Measurements from ENCODE around the gene UTS2B. TPM values are rescaled to one million over a fixed set of nuclear protein-coding genes. Genes with fewer than 3 reads are reported as not detected.

Gene UTS2B
- total RNA-seq (2022; extraction: Qiagen RNA extraction; ENCODE audit: low read depth): 0.22 TPM in 1 of 5 replicates, not detected in the others

GRCh38 chr3:191329654-191330529, at the start of gene UTS2B:
Gene UTS2B (minus strand): TSS chr3:191330526. CDS start chr3:191282189, 48,337 bp downstream.

GRCh38 chr3:191328962-191329653, 1.2 kb downstream of the UTS2B start, which contains the start of gene CCDC50:
Gene CCDC50 (plus strand): TSS chr3:191329394. CDS start chr3:191329675, 281 bp downstream.

Other genes starting within 250 kb of the UTS2B start
- gene OSTN, start 131.3 kb downstream of the UTS2B start, total RNA-seq (2022; extraction: Qiagen RNA extraction; ENCODE audit: low read depth): not detected in 5 replicates
- gene CCDC50, start 1.1 kb downstream of the UTS2B start, total RNA-seq (2022; extraction: Qiagen RNA extraction; ENCODE audit: low read depth): 20.3 to 31.6 TPM (median 28.2 TPM) in 5 replicates
- not detected in 5 replicates for gene PYDC2, start 130.6 kb upstream of the UTS2B start, total RNA-seq (2022; extraction: Qiagen RNA extraction; ENCODE audit: low read depth)